ENCODE measurements around the gene EOLA2.
"Not testable (repeated sequence)": the region's sequence is repeated elsewhere in the genome, so short reads cannot be mapped to it uniquely, and the experiment has no call there.

GRCh38 chrX:149945087-149945670 is 6.9 kb upstream of the EOLA2 start:
- TF ChIP-seq CTCF, POLR2A (IDR thresholded peaks at IDR 0.05): not testable (repeated sequence)

All from testis (tissue), 2 donors.